HG03558 (cell line): ENCODE measurements around the gene RPL31.

Experiments
- ATAC-seq: cut with Tn5 transposase; IDR thresholded peaks from one replicate; pipeline ENCODE4 v1.9.1; 2021; ENCODE audit warnings: moderate number of reproducible peaks; ENCODE audit not compliant: unreplicated experiment; ENCODE audit errors: extremely low read depth

RPL31 gene

DNA sequence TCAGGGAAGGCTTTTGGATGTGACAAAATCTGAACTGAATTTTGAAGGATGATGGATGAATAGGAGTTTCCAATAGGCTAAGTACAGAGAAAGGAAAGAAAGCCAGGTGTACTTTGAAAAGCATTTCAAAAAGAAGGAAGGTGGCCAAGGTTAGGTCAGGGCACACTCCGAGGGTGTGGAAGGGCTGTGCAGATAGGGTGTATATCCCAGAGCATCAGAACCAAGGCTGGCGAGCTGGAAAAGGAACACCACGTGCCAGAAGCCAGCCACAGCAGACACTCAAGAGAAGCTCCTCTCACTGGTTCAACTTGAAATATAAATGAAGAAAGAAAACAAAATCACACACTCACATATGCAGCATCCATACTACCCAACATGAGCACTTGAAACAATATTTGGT, 51.0 kb downstream of the RPL31 start:
- ATAC-seq: no peak
